ENCODE results near the gene PTGDR2.

The PTGDR2 gene

DNA sequence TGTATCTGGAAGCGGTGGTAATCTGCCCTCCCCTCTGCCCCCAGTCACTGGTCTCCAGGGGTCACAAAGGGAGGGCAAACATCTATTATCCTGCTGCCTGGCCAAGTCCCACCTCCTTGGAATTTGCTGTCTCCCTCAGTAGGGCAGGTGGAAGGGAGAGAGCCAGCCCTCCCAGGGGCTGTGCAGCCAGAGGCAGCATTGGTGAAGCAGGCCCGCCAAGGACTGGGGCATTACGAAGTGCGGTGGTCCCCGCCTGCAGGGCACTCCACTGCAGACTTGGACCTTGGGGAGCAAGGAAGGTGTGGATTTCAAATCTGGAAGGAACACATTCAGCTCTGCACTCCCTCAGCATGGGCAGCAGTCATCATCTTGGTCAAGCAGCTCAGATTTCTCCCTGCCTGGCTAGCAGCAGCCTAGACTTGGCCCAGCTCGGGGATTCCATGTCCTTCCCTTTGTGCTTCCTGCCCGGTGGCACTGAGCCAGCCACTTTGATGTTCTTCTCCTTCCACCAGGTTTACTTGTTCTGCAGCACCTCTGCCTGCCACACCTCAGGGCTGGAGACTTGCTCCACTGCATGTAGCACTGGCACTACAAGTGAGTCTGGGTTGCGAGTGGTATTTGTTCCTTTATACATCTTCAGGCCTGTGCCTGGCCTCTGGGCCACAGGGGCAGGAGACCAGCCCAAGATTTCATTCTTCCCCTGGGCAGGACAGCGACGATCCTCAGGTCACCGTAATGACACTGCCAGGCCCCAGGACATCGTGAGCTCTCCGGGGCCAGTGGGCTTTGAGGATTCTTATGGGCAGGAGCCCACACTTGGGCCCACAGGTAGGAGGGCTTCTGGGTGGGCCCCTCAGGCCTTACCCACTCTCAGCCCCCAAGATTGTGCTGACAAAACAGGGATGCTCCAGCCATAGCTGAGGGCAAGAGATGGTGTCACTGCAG, 18.9 kb upstream of the PTGDR2 start:
- in situ Hi-C loops (cut with MboI; ENCODE audit: low sequenced_read_pairs): no loop called here

DNA sequence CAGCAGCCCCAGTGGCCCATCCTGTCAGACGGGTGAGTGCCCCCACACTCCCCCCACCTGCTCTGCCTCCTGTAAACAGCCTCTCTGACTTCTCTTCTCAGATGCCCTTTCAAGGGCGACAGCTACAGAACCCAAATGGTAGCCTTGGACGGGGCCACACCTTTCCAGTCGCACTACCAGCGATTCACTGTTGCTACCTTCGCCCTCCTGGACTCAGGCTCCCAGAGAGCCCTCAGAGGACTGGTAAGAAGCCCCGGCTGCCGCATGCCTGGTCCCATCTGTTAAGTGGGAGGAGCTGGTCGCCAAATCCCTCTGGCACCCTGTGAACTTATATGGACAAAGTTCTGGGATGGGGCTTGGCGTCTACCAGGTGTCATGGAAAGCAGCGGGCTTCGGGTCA, 17.8 kb upstream of the PTGDR2 start:
- in situ Hi-C loops (cut with MboI; ENCODE audit: low sequenced_read_pairs): no loop called here

DNA sequence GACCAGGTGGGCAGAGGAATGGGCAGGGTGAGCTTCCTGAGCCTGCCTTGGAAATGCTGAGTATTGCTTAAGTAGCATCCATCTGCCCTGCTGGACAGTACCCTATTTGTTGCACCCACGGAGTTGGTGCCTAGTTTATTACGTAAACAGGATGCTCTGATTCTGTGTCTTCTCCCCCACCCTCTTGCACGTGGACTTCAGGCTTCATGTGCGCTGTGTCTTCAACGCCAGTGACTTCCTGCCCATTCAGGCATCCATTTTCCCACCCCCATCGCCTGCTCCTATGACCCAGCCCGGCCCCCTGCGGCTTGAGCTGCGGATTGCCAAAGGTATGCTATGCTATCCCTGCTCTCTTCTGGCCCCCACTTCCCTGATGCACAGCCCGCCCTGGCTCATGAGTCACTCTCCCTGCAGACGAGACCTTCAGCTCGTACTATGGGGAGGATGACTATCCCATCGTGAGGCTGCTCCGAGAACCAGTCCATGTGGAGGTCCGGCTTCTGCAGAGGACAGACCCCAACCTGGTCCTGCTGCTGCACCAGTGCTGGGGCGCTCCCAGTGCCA, 17.3 kb upstream of the PTGDR2 start:
- in situ Hi-C loops (cut with MboI; ENCODE audit: low sequenced_read_pairs): no loop called here

DNA sequence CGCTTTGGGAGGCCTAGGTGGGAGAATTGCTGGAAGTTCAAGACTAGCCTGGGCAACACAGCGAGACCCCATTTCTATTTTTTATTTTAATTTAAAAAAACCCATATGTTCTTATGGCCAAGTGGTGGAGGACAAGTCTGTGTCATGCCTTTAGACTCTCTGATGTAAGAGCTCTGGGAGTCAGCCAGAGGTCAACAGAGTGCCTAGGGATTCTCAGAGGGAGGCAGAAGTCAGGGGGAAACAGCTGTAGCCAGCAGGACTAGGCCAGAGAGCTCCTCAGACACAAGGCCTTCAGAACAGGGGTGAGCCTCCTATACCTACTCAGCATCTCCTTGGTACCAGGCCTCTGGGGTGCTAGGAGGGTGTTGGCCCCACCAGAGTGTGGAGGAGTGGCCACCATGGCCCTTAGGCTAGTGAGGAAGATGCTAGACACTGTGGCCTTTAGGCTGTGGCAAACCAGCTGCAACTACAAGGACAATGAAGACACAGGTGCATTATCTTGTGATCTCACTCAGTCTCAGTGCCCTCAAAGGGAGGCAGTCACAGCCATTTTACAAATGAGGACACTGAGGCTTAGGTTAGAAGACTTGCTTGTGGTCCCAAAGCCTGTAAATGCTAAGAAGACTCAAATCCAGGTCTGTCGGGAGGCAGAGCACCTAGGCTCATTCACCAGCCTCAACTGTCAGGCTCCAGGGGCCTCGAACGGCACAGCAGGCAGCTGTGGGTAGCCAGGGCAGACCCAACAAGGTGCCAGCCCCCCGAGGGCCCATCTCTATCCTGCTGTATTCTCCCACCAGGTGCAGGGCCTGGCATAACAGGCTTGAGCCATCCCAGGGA, 16.6 kb upstream of the PTGDR2 start:
- in situ Hi-C loops (cut with MboI; ENCODE audit: low sequenced_read_pairs): no loop called here

DNA sequence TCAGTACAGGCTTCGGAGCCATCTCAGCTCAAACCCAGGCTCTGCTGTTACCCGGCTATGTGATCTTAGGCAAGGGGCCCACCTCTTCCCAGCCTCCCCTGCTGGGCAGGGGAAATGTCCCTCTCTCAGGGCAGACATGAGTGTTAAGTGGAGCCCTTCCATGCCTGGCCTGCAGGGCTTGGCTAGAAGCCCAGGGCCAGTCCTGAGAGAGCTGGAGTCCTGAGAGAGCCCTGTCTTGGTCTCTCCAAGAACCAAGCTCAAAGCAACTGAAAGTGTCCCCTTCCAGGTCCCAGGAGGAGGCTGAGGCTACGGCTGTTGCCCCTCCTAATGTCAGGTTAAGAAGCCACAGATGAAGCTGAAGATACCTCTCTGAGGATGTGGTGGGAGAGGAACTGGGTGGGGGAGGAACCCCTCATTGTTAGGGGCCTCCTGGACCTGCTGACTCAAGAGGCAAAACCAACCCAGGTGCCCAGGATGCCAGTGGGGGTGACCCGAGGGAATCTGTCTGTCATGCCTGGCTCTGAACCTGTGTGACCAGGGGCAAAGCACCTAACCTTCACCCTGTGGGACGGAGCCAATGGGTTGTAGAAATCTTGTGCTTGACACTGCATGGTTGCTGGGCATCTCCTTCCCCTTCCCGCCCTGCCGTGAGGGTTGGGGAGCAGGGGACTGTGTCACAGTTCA, 15.8 kb upstream of the PTGDR2 start:
- in situ Hi-C loops (cut with MboI; ENCODE audit: low sequenced_read_pairs): no loop called here

DNA sequence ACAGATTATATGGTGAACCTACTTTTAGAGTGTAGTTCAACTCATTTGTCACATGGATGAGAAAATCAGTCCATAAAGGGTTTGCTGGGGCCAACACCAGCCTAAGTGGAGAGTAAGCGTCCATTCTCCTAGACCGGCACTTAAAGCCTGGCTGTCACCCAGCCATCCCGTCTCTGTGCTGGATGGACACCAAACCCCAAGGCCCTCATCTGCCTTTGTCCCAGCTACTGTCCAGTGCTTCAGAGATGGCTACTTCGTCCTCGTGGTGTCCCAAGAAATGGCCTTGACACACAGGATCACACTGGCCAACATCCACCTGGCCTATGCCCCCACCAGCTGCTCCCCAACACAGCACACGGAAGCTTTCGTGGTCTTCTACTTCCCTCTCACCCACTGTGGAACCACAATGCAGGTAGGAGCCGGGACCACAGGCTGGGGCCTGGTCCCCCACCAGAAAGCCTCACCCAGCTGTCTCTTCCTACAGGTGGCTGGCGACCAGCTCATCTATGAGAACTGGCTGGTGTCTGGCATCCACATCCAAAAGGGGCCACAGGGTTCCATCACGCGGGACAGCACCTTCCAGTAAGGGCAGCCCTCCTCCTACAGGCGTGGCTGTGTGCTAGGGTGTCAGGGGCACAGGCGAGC, 15.1 kb upstream of the PTGDR2 start:
- in situ Hi-C loops (cut with MboI; ENCODE audit: low sequenced_read_pairs): no loop called here

DNA sequence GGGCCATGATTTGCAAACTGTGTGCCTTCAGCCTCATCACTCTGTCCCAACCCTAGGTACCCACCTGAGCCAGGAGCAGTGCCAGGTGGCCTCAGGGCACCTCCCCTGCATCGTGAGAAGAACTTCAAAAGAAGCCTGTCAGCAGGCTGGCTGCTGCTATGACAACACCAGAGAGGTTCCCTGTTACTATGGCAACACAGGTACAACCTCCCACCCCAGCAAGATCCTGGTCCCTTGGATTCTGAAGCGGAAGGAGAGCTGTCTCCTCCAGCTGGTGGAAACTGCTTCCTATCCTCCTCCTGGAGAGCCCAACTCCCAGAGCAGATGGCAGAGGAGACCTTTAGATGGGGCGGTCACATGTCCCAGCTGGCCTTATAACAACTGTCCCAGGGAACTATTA, 14.5 kb upstream of the PTGDR2 start:
- in situ Hi-C loops (cut with MboI; ENCODE audit: low sequenced_read_pairs): no loop called here

DNA sequence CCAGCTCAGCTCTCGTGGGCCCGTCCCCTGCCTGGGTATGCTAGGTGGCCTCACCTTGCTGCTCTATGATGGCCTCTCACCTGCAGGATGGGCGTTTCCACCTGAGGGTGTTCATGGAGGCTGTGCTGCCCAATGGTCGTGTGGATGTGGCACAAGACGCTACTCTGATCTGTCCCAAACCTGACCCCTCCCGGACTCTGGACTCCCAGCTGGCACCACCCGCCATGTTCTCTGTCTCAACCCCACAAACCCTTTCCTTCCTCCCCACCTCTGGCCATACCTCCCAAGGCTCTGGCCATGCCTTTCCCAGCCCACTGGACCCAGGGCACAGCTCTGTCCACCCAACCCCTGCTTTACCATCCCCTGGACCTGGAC, 13.7 kb upstream of the PTGDR2 start:
- in situ Hi-C loops (cut with MboI; ENCODE audit: low sequenced_read_pairs): no loop called here

DNA sequence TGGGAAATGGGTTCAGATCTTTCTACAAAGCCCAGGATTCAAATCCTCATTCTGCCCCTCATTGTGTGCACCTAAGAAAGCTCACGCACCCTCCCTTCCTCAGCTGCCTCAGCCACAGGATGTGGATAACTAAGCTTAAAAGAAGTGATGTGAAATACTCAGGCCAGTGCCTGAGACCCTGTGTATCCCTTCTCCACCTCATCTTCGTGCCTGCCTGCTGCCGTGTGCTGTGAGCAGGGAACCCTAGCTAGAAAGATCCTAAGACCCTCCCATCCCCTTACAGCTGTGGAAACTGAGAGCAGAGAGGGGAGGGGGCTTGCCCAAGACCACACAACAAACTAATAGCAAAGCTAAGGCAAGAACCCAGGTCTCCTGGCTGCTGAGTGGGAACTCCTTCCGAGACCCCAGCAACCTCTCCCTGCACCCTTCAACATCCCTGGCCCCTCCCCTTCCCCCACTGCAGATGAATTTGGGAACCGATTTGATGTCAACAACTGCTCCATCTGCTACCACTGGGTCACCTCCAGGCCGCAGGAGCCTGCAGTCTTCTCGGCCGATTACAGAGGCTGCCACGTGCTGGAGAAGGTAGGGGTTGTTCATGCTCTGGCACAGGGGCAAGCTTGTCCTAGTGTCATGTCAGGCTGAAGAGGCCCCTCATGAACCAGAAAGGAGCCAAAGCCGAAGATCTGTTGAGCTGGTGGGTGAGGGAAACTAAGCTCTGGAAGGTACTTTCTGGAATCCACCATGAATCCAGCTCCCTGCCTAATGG, 13.1 kb upstream of the PTGDR2 start:
- in situ Hi-C loops (cut with MboI; ENCODE audit: low sequenced_read_pairs): no loop called here

DNA sequence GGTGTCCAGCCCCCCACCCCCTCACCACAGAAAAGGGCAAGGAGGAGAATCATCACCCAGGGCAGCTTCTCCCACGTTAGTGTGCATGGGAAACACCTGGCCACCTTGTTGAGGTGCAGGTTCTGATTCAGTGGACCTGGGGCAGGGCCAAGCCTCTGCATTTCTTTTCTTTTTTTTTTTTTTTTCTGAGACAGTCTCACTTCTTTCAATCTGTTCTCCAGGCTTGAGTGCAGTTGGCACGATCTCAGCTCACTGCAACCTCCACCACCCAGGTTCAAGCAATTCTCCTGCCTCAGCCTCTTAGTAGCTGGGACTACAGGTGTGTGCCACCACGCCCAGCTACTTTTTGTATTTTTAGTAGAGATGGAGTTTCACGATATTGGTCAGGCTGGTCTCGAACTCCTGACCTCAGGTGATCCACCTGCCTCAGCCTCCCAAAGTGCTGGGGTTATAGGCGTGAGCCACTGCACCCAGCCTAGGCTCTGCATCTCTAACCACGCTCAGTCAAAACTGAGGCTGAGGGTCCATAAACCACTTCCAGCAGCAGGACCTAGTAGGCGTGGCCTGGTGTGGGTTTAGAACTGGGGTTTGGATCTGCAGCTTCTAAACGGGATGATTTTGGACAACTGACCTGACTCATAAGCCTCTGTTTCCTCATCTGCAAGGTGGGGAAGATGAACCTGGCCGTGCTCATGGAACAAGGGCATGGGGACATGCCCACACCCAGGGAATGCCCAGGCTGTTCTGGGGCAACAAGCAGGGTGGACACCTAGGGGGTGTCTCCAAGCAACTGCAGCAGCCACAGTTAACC, 12.3 kb upstream of the PTGDR2 start:
- in situ Hi-C loops (cut with MboI; ENCODE audit: low sequenced_read_pairs): no loop called here

DNA sequence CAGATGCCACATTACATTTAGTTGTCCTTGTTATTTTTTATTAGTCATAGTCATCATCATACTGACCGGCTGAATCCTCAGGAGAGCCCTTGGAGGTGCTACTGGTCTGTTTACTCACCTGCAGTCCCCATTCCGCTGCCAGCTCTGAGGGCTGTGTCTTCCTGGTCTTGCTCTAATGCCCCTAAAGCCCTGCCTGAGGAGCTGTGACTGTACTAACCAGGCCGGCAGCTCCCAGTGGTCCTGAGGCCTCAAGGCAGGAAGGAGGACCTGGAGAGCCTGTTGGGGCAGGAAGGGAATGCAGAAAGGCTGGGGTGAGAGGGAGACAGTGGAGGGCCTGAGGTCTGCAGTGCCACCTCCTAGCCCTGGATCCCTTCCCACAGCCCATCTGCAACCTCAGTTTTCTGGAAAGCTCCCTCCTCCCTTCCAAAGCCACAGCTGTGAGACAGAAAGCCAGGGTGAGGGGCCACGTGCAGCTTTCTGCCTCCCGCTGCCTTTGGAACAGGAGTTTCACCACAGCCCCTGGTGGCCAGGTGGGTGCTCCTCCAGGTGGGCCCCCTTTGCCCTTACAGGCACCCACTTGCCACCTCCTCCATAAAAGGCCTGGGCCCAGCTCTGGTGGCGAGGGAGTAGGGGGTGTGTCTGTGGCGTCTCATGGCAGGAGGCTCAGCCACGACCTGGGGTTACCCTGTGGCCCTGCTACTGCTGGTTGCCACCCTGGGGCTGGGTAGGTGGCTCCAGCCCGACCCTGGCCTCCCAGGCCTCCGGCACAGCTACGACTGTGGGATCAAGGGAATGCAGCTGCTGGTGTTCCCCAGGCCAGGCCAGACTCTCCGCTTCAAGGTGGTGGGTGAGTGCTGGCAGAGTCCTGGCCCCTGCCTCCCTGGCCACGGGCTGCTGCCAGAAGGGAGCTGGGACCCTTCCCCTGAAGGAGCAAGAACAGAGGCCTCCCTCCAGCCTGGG, 11.4 kb upstream of the PTGDR2 start, which contains the start of gene ZP1:
ZP1 (plus strand) TSS at position 632 of the 960 bp plus-strand sequence; CDS start at position 652, 20 bp downstream.
- in situ Hi-C loops (cut with MboI; ENCODE audit: low sequenced_read_pairs): no loop called here

DNA sequence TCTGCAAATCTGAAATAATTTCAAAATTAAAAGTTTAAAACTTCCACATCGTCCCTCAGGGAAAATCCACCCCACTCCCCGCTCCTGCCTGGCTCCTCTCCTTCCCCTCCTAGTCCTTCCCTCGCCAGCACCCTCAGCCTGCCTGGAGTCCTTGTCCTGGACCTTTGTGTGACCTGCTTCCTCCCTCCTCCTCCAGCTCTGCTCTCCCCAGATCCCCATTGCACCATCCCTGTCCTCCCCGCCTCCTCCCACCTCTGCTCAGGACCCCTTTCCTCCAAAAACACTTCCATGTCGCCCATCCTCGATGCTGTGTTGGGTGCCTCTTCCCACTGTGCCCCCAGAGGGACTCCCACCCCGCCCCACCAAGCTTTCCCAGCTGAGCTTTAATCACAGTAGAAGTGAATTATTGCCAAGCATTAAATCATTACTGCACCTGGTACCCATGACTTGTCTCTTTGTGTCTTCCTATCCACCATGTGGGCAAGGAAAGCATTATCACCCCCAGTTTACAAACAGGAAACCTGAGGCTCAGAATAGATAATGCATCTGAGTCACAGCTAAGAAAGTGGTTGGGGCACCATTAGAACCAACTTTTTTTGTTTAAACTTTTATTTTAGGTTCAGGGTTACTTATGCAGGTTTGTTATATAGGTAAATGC, 9.2 kb upstream of the PTGDR2 start:
- in situ Hi-C loops (cut with MboI; ENCODE audit: low sequenced_read_pairs): no loop called here

DNA sequence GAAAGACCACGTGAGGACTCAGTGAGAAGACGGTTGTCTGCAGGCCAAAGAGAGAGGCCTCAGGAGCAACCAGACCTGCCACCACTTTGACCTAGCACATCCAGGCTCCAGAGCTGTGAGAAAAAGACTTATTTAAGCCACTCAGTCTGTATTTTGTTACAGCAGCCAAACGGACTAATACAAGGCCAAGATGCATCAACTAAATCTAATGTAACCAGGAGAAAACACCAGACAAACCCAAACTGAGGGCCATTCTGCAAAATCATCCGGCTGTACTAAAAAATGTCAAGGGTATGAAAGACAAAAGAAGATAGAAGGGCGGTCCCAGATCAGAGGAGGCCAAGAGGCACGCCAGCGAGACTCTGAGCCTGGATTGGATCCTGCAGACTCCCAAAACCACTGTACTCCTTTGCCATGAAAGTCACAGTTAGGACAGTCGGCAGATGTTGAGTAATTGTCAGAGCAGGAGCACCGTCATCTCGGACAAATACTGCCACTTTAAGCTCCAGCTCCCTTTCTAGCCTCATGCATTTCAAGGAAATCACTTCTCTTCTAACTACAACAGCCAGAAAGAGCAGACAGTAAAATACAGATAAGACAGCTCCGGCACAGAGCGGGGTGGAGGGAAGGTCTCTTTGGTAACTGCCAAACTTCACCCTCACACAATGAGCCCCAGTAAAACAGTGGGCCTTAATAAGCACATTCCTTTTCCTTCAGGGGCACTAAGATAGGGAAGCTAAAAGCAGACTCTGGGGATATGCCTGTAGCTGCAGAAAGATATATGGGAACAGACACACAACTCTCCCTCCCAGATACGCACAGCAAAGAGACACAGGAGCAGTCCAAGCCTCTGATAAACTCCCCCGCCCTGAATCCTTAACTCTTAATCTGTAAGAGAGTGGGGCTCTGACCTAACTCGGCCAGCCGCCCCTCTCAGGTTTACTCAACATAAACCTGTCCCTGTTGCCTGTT, 8.1 kb upstream of the PTGDR2 start:
- in situ Hi-C loops (cut with MboI; ENCODE audit: low sequenced_read_pairs): no loop called here

DNA sequence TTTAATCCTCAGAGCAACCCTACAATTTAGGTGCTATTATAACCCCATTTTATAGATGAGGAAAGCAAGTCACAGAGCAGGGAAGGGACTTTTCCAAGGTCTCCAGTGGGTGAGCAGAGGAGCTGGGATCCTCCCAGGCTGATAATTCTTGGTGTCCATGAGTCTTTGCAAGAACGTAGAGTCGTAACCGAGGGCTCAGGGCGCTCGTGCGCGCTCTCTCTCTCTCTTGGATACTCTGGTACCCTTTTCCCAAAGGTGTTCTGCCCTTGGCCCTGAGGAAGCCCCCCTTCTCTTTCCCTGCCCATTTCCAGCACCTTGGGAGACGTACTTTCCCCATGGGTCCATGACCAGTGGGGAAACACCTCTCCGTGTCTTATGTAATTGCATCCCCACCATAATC, 6.4 kb upstream of the PTGDR2 start:
- in situ Hi-C loops (cut with MboI; ENCODE audit: low sequenced_read_pairs): no loop called here

DNA sequence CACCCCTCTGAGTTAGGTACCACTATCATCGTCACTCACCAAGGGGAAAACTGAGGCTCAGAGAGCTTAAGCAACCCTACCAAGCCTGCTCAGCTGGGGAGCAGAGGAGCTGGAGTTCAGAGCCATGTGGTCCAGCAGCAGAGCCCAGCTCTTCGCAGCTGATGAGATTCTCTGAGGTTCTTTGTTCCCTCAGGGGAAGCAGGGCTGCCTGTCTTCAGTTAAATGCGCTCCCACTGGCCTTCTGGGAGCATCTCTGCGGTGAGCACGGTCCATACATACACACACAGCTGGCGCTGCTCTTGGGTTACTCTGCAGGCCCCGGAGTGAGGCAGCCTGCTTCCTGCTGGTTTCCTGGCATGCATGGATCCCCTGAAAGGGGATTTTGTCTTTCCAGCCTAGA, 5.2 kb upstream of the PTGDR2 start:
- in situ Hi-C loops (cut with MboI; ENCODE audit: low sequenced_read_pairs): no loop called here

DNA sequence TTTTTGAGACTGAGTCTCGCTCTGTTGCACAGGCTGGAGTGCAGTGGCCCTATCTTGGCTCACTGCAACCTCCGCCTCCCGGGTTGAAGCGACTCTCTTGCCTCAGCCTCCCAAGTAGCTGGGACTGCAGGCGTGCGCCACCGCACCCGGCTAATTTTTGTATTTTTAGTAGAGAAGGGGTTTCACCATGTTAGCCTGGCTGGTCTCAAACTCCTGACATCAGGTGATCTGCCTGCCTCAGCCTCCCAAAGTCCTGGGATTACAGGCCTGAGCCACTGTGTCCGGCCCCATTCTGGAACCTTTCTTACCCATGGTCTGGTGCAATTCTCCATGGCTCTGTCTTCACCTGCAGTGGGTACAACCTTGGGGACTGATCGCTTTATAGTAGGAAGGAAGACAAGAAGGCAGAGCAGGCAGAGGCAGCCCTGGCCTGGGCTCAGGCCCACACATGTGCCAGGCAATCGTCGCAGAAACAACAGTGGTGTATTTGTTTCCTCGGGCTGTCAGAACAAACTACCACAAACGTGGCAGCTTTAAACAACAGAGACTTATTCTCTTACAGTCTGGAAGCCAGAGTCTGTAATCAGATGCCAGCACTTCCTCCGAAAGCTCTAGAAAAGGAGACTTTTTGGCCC, 4.0 kb upstream of the PTGDR2 start:
- in situ Hi-C loops (cut with MboI; ENCODE audit: low sequenced_read_pairs): no loop called here

Measured in HL-60/S4 treated with retinoic acid at 250 ng/mL for 4 days and 3 days (cell line).